Kidney capillary endothelial cell (primary cell): Measurements from ENCODE around the gene RAD51B.

Experiments used
- DNase-seq: peaks from one replicate; pipeline ENCODE4 v3.0.0-alpha.2; 2018; ENCODE audit warnings: low spot score

Gene RAD51B

GRCh38 chr14:67835596-67835995 lies 16.0 kb downstream of the RAD51B start:
- DNase-seq = no peak

- peak; percentile 62 for DNase-seq
Measured at GRCh38 chr14:67837011-67837624, 17.5 kb downstream of the RAD51B start.

GRCh38 chr14:67846029-67846610 lies 26.5 kb downstream of the RAD51B start:
- DNase-seq = no peak

GRCh38 chr14:67850066-67850830 lies 30.7 kb downstream of the RAD51B start:
- DNase-seq = no peak

GRCh38 chr14:67851785-67852410 lies 32.3 kb downstream of the RAD51B start:
- DNase-seq = no peak

- no peak for DNase-seq
Measured at GRCh38 chr14:67852926-67853604, 33.5 kb downstream of the RAD51B start.

GRCh38 chr14:67853715-67854114 lies 34.1 kb downstream of the RAD51B start:
- DNase-seq = no peak

GRCh38 chr14:67856827-67857226 lies 37.2 kb downstream of the RAD51B start:
- no peak for DNase-seq

GRCh38 chr14:67857778-67858350 lies 38.3 kb downstream of the RAD51B start:
- no peak for DNase-seq

GRCh38 chr14:67859169-67859749 lies 39.7 kb downstream of the RAD51B start:
- peak; percentile 58 for DNase-seq

- no peak for DNase-seq
Measured at GRCh38 chr14:67863223-67863622, 43.6 kb downstream of the RAD51B start.

GRCh38 chr14:67875175-67876006 lies 55.8 kb downstream of the RAD51B start:
- no peak for DNase-seq

GRCh38 chr14:67879026-67879425 lies 59.4 kb downstream of the RAD51B start:
- no peak for DNase-seq

- no peak for DNase-seq
Measured at GRCh38 chr14:67881225-67881624, 61.6 kb downstream of the RAD51B start.

- no peak for DNase-seq
Measured at GRCh38 chr14:67882986-67883555, 63.5 kb downstream of the RAD51B start.

- DNase-seq = peak; percentile 25
Measured at GRCh38 chr14:67883717-67884116, 64.1 kb downstream of the RAD51B start.

GRCh38 chr14:67886191-67886590 lies 66.6 kb downstream of the RAD51B start:
- no peak for DNase-seq

- DNase-seq = no peak
Measured at GRCh38 chr14:67887478-67887877, 67.9 kb downstream of the RAD51B start.

GRCh38 chr14:67889455-67889854 lies 69.9 kb downstream of the RAD51B start:
- DNase-seq = no peak

- no peak for DNase-seq
Measured at GRCh38 chr14:67892466-67893100, 73.0 kb downstream of the RAD51B start.
